Measurements from ENCODE around the gene LRCH2.

DNA sequence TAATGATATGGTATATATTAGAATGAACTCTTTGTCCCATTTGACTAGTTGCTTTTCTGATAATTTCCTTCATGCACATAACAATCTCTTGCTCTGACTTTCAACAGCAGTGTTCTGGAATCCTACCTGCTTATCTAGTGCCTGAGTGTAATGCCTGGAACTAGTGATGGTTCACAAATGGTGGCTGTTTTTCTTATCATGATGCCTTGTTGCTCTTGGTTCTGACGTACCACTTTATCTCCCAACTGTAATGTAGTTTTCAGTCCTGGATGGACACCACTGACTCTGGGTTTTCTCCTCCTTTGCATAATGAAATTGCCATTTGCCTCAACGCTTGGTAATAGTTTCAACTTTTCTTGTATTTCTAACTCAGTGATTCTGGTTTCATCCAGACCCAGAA lies 30.1 kb upstream of the LRCH2 start:
- TF ChIP-seq CTCF (IDR thresholded peaks at IDR 0.05) = no peak
- TF ChIP-seq POLR2AphosphoS5 (IDR thresholded peaks at IDR 0.05) = no peak
- TF ChIP-seq POLR2A (IDR thresholded peaks at IDR 0.05) = no peak
- no peak for TF ChIP-seq EP300 (IDR thresholded peaks at IDR 0.05)

Data from stomach (tissue), 4 donors.